AML-193 (cell line): ENCODE measurements around the gene BTAF1.
"Not testable (repeated sequence)": the region's sequence is repeated elsewhere in the genome, so short reads cannot be mapped to it uniquely, and the experiment has no call there.

Experiments used
- DNase-seq, 2 experiments: peaks; one replicate each; lab custom pipeline; 2025; lab: John Stamatoyannopoulos, UW

Gene BTAF1

DNA sequence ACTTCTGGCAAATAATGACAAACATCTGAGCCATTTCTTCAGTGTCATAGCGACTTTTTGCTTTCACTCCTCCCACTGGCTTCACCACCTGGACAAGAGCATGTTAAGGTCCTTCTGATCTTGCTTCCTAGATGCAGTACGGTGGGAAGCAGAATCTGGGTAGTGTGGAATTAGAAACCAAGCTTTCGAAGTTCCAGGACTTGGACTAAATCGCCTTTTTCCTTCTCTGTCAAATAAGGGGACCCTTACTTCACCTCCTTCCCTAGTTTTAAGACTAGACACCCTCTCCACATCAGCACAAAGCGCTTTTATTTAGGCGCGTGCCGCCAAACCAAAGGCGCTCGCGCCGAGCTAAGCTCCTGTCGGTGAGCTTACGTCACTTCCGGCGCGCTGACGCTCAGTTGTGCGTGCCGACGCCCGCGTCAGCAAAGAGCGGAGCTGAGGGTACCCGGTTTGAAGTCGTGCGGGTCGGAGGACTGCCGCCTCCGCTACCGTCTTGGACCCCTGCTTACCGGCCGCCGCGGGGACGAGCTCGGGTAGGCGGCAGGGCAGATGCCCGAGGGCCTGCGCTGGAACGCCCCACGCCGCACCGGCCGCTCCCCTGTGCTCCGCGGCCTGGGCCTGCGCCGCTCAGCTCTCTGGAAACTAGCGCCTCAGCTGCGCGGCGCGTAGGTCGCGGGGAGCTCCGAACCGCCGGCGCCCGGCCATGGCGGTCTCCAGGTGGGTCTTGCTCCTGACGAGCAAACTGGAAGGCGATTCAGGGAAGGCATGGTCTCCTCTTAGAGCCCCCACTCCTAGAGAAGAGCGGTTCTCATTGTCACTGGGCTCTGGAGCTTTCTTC, at the start of gene BTAF1:
BTAF1 (plus strand) TSS at position 400 of the 841 bp plus-strand sequence; CDS start at position 707, 307 bp downstream.
- DNase-seq = peak; percentile 70 to 73

DNA sequence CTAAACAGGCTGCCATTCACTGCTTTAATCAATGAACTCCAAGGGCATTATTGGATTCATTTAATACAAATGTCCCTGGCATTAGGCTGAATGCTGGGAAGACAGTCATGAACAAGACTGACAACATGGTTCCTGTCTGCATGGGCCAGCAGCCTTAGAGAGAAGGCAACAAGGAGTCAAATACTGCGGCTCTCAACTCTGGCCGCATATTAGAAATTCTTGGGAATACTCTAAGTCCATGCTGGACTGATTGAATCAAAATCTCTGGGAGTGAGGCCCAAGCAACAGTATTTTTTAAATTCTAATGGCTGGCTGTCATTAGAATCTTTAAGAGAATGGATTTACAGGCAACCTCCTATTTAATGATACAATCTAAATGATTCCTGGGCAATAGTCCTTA, 48.4 kb upstream of the BTAF1 start:
- no peak for DNase-seq

DNA sequence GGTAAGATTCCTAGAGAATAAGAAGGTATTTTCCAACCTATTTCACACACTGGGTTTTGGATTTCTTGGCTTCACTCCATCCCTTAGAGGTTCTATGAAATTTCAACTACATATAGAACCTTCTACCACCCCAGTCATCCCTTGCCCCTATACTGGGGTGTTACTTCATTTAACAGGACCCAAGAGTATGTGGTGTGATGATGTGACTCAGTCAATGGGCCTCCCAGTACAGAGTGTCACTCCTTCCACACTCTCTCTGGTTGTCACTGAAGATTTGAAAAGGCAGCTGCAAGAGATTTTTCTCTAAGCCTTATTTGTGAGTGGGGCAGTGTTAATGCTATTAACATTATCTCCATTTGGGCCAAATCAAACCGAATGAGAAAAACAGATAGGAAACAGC, 47.8 kb upstream of the BTAF1 start:
- DNase-seq = no peak

DNA sequence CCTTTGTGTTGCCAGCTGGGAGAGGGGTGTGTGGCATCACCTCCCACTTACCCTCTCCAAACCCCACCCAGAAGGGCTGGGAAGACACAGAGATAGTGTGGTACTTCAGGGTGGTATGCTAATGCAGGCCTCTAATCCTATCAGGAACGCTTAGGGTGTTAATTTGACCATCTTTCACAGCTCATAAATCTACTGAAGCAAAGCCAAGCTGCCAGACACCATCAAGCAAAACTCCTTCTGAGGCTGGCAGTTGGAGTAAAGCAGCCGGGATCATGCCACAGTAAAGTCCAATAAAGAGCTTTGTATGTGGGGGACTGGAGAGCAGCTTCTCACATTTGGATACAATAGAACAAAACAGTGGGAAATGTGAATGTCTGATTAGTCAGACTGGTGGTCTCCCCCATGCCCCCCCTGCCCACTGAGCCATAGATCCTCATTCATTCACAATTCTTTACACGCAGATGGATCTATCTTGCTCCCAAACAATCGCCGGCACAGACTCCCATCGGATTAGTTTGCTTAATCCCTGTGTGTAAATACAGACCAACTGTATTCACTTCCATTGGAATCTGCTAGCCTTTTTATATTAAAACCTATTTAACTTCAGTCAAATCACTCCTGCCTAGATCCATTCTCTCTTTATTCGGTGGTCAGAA, 43.9 kb upstream of the BTAF1 start:
- no peak for DNase-seq

DNA sequence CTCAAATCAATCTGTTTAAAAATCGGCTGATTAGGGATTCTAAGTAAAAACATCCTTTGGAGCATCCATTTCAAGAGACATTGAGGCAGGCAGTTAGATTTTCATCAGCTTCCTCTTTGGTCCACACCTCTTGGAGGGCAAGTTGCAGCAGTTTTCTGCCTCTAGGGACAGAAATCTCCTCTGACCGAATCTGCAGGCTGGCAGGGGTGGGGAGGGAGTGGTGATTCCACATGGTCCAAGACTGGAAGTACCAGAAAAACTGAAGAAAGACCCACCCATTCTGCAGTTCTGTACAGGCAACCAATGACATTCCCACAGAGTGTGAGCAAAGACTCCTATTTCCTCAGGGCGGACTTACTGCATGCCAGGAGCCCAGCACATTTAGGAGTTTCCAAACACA, 43.3 kb upstream of the BTAF1 start:
- no peak for DNase-seq

DNA sequence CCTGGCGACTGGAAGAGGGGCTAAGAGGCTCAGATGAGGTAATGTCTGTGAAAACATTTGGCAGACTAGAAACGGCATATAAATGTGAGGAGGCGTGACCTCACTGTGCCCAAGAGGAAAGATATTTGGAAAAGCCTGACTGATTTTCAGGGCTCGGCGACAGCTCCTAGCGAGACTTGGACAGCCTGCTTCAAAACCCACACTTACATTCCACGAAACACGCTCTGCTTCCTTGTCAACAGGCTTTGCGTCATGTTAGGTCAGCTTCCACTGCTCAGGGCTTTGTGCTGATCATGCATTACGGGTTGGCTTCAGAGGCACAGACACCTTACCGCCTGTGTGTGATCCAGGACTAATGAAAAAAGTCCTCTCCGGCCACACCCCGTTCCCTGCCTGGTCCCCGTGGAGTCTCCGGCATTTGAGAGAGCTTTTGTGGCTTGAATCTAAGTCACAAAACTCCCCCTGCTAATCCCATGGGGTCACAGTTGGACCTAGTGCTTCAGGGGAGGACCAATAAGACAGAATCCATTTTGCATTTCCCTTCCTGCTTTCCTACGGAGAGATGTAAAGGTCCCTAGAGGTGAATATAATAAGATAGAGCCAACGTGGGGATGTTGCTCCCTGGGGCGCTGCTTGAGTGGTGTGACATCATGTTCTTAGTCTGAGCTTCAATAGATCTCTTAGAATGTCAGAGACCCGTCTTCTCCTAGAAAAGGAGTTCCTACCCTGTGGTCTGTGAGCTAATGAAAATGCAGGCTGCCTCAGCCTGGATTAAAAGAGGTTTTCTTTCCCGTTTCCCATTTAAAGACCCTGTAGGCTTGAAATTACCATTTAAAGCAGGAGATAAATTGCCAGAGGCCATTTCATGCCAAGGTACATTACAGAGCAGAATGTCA, 39.8 kb upstream of the BTAF1 start:
- no peak for DNase-seq

DNA sequence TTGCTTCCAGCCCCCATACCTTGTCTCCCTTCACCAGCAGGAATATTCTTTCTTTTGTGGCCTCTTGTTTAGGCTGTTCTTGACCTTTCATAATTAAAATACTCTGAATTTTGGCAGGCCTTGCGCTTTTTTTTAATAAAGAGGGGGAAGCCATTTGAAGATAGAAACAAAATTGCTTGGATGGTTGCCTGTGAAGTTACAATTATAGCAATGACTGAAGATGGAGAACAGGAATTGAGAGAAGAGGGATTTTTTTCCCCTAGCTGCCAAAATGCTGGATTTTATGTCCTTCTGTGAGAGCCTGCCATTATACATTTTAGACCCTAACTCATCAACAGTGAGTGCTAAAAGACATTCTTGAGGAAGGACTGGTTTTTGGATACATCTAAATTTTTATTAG, 39.0 kb upstream of the BTAF1 start:
- no peak for DNase-seq

DNA sequence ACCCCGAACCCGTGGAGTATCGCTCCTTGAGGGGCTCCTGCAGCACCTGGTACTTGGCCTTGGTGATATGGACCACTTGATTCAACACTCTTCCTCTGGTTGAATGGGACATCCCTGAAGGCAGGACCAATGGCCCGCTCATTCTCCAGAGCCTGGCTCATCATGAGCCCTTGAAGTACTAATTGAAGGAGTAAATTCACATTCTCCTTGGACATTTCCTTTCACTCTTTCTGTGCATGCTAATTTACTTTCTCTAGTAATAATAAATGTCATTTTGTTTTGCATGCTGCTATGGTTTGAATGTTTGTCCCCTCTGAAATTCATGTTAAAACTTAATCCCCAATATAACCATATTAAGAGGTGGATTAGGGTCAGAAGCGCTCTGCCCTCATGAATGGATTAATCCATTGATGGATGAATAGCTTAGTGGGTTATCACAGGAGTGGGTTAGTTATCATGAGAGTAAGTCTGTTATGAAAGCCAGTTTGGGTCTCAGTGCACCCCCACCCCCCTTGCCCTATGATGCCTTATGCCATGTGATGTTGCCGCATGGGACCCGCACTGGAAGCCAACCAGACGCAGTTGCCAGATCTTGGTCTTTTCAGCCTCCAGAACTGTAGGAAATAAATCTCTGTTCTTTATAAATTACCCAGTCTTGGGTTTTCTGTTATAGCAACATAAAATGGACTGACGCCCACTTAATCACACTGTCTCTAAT, 38.0 kb upstream of the BTAF1 start:
- DNase-seq = no peak

DNA sequence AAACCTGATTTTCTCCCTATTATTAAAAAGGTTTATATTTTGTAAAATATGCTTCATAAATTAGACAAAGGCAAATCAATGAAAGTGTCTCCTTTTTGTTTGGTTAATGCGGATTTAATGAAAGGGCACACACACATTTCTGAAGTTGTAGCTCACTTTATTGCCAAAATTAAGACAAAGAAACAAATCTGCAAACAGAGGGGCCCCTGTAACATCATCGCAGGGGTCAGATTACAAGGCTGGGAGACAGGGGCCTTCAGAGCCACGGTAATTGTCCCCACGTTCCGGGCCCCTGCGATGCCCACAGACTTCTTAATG, 36.7 kb upstream of the BTAF1 start:
- DNase-seq = no peak

DNA sequence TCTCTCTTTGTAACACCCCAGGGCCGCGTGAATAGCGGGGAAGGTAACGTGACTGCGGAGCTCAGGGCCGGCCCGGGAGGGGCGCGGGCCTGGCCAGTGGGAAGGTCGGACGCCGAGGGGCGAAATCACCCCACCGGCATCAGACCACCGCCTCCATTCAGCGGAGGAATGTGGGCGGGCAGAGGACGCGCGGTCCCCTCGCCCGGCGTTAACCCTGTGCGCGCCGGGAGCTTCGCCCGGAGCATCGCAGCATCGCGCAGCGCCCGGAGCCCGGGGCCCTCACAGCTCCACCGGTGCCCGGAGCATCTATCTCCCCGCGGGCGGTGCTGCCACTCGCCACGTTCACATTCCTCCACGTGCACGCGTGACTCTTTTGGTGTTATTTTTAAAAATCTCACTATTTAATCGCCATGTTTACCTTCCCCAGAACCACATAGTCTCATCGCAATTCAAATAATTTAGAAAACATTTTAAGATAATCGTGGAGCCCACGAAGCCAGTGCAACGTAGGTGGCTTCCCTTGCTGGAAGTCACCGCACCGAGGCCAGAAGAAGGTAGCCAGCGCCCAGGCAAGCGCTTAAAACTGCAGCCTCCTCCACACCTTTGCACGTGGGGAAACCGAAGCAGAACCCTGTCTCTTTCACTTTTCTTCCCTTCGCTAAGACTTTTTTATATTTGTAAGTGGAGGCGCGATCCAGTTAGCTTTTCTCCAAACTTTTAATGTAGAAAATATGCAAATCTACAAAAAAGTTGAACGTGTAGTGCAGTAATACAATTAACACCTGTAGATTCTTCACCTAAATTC, 36.1 kb upstream of the BTAF1 start:
- DNase-seq = no peak

DNA sequence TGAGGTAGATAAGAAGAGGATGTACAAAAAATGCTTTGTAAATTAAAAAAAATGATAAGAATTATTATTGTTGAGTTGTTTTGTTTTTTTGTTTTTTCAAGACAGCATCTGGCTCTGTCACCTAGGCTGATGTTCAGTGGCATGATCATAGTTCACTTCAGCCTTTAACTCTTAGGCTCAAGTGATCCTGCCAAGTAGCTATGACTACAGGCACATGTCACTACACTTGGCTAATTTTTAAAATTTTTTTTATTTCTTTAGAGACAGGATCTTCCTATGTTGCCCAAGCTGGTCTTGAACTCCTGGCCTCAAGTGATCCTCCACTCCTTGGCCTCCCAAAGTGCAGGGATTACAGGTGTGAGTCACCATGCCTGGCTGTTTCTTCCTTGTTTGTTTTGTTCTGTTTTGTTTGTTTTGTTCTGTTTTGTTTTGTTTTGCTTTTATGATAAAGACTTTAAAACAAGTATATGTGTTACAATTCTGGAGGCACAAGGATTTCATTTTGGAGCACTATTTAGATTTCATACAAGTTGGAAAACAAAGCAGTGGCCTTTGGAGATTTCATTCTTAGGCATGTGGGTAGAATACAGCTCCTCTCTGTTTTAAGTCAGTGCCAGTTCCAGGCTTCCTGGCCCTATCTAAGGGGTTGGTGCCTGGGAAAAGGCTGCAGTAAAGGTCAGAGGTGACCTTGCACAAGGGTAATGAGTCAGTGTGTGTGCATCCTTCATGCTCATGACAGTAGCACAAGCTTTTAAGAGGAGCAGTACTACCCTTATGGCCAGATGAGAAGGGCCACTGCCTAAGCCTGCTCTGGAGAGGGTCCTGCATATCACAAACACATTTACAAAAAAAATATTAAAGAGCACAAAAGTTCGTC, 32.2 kb upstream of the BTAF1 start:
- no peak for DNase-seq

DNA sequence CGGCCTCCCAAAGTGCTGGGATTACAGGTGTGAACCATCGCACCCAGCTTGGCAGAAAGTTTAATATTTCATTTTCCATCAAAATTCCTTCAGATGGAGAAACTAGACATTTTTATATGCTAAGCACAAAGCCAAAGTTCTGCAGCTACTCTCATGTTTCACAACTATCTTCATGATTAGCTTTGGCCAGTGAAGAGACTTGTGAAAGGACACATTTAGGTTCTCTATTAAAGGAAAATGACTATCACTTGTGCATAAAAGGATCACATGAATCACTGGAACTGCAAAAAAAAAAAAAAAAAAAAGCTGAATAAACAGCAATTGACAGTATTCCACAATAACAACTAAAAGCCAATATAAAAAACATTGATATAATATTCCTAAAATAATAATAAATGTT, 30.5 kb upstream of the BTAF1 start:
- no peak for DNase-seq

DNA sequence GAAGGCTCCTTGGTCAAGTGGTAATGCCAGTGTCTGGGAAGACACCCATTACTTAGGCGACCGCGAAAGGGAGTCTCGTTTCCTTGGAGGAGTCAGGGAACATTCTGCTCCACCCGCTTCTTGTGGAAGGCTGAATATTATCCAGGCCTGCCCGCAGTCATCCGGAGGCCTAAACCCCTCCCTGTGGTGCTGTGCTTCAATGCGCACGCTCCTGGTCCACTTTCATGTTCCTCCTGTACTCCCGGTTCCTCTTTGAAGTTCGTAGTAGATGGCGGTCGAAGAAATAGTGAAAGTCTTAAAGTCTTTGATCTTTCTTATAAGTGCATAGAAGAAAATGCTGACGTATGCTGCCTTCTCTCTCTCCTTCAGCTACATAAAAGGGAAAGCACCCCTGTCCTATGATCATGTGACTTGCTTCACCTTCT, 29.3 kb upstream of the BTAF1 start:
- DNase-seq = not testable (repeated sequence)

DNA sequence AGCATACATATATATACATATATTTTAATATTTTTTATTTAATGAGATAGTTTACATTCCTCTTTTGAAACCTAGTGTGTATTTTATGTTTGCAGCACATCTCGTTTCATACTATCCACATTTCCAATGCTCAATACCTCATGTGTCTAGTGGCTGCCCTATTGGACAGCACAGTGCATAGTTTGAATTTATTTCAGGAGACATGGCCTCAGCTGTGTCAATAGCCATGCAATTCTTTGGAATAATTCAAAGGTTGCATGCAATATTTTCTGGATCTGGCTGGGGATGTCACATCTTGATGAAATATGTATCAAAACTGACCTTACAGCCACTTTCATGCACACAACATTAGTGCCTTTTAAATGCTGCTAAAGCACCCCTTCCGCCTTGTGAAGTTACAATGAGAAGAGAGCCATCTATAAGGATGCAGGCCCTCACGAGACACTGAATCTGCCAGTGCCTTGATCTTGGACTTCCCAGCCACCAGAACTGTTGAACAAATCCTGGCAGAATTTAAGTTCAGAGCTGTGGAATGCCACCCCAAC, 27.3 kb upstream of the BTAF1 start:
- no peak for DNase-seq

DNA sequence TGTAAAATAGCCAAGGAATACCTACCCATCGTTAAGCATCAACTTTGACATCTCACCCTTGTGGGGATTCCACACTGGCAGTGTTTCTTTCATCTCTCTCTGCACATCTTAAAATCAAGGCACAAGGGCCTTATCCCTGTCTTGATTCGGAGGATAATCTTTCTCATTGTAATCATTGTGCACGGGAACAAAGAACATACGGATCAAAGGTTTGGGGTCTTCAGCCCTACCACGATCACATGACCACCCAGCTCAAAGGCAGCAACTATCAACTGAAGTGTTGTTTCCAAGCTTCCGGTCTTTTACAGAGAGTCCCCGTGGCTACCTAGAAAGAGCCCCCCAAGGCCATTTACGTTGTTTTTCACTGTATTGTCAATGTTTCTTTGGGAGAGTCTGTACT, 26.1 kb upstream of the BTAF1 start:
- no peak for DNase-seq

DNA sequence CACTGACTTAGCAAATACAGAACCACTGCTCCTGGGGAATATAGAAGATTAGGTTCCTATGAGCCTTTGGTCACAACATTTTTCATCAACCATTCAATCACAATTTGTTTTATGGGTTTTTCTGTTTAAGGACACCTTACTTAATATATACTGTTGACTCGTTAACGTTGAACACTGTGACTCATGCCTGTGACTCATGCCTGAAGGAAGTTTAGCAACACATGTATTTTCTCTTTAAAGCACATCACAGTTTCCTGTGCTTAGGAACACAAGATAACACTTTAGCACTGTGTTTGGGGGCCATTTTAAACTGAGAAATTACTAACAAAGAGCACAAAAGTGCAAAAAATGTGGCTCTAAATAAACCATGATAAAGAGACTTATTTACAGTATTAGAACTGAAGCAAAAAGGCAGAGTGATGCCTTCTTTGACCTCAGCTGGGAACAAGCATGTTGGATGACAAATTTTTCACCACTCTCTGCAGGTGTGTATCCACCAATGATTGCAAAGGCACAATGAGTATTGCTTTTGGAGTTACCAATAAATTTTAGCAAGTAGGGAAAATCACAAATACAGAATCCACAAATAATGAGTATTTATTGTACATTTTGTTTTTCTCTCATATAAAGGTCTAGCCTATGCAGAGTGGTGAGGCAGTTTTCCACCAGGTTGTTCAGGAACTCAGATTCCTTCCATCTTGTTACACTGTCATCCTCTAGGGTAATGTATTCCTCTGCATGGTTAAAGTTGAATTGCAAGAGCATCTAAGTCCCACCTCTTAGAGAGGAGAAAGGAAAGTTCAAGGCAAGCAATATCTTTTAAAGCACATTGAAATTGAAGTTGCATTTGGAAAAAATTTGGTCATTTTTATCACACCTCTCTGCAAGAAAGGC, 21.5 kb upstream of the BTAF1 start:
- peak; percentile 91 to 95 for DNase-seq

DNA sequence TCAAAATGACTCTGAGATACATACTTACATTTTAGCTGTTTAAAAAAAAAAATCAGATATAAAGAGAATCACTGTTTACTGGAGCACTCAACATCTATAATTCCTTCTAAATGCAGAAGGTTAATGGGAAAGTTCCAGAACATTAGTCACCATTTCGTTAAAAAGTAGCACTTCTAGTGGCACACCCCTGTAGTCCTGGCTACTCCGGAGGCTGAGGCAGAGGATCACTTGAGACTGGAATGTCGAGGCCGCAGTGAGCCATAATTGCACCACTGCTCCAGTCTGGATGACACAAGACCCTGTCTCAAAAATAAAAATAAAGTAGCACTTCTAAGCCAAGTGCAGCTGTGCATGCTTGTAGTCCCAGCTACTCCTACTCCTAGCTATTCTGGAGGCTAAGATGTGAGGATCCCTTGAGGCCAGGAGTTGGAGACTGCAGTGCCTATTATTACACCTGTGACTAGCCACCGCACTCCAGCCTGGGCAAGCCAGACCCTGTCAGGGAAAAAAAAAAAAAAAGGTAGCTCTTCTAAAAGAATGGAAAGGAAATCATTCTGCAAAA, 16.5 kb upstream of the BTAF1 start:
- DNase-seq = no peak

DNA sequence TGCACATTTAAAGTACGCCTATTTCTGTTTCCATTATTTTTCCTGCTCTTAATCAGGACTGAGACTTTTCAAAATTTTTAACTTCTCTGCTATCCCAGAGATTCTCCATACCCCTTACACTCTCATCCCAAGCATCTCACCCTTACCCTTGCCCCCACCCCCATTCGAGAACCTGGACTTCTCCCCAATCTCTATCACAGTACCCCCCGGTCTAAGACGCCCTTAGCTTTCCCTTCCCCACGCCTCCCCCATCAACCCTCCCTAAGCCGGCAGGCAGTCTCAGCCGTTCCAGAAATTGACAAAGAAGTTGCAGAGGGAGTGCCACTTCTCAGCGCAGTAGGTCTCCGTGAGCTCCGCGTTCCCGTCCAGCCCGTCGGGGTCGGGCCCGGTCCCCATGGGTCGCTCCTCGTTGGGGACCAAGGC, 15.6 kb upstream of the BTAF1 start:
- no peak for DNase-seq
